Measurements from ENCODE around the gene NCK2. TPM values are rescaled to one million over a fixed set of nuclear protein-coding genes. Genes with fewer than 3 reads are reported as not detected.

NCK2 gene
- total and polyA plus RNA-seq, 4 donors, result 19.3 to 54.4 (median 33.9) TPM

DNA sequence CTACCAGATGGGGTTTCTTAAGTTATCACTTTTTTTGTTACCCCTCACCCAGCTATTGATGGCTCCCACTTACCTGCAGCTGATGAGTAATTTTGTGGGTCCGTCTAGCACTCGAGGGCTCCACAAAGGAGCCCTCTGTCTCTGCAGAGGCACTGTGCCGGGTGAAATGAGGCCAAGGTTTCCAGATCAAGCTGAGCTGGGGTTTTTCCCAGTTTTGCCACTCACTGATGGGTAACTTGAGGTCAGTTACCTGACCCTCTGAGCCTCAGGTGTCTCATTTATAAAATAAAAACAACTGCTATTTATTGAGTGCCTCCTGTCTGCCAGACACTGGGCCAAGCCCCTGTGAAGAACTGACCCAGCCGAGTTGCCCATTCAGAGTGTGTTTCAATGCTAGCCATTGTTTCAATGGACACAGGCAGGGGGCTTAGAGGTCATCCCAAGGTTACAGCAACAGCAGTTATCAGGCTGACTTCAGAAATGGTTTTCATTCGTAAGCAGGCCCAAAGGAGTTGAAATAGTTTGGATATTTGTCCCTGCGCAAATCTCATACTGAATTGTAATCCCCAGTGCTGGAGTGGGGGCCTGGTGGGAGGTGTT lies 192.9 kb downstream of the NCK2 start:
- Histone ChIP-seq H3K36me3 (ENCODE audit: control insufficient read depth in 4 of 4, insufficient read depth in 4 of 4, low read length in 4 of 4) (no peaks in the 10 kb centered on the region), H3K4me3 (no peak overlapping the region), H3K27me3 (ENCODE audit: control insufficient read depth in 3 of 3, insufficient read depth in 3 of 3, low read length in 2 of 3) (no peaks in the 10 kb centered on the region), H3K9me3 (ENCODE audit: control insufficient read depth in 4 of 4, insufficient read depth in 3 of 4, low read length in 3 of 4) (peaks cover 0 to 8% (median 3%) of the 10 kb centered on the region in 4 donors), H3K27ac (ENCODE audit: low read depth in 1 of 2, low read length in 1 of 2) (no peak overlapping the region), H3K9ac (ENCODE audit: insufficient read depth in 1 of 2, low read length in 2 of 2) (no peak overlapping the region), H3K4me1 (ENCODE audit: control insufficient read depth in 5 of 5, insufficient read depth in 5 of 5, low read length in 5 of 5) (peaks cover 0 to 12% (median 0%) of the 10 kb centered on the region in 5 donors)
- no peak for DNase-seq
- TF ChIP-seq, protein P1, sequence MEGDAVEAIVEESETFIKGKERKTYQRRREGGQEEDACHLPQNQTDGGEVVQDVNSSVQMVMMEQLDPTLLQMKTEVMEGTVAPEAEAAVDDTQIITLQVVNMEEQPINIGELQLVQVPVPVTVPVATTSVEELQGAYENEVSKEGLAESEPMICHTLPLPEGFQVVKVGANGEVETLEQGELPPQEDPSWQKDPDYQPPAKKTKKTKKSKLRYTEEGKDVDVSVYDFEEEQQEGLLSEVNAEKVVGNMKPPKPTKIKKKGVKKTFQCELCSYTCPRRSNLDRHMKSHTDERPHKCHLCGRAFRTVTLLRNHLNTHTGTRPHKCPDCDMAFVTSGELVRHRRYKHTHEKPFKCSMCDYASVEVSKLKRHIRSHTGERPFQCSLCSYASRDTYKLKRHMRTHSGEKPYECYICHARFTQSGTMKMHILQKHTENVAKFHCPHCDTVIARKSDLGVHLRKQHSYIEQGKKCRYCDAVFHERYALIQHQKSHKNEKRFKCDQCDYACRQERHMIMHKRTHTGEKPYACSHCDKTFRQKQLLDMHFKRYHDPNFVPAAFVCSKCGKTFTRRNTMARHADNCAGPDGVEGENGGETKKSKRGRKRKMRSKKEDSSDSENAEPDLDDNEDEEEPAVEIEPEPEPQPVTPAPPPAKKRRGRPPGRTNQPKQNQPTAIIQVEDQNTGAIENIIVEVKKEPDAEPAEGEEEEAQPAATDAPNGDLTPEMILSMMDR (IDR thresholded peaks at IDR 0.05; ENCODE audit: control extremely low read depth, extremely low read depth), result no peak
- no peak for ATAC-seq (ENCODE audit: insufficient read depth, low FRiP score)
- 87 to 95% methylated on average over 6 of the region's 6 CpGs for WGBS, 2 donors
